CD14-positive monocyte (primary cell): ENCODE measurements around the gene C1RL. TPM values are rescaled to one million over a fixed set of nuclear protein-coding genes. Genes with fewer than 3 reads are reported as not detected.

Source experiments
- DNase-seq, 3 donors: peaks; one replicate each; pipeline ENCODE4 v3.0.0-alpha.2; 2011 to 2022
- H2AFZ ChIP-seq: 2 replicates; pipeline ENCODE4 v1.6.0; 2012; ENCODE audit warnings: mild to moderate bottlenecking, low read depth, low read length, inconsistent platforms; ENCODE audit not compliant: insufficient read depth, poor library complexity, severe bottlenecking
- H3K27ac ChIP-seq, 2 donors: 1 replicate in 1 of 2; 2 replicates in 1 of 2; pipeline ENCODE4 v1.5.1; 2012 to 2013; ENCODE audit warnings: low read length in 2 of 2, control low read depth in 1 of 2, inconsistent platforms in 1 of 2, low read depth in 1 of 2, mild to moderate bottlenecking in 1 of 2
- H3K27me3 ChIP-seq, 2 donors: one replicate each; pipeline versions ENCODE4 v1.6.0 to v1.6.1; 2011 to 2013; ENCODE audit warnings: low read length in 2 of 2; ENCODE audit not compliant: control insufficient read depth in 2 of 2, insufficient read depth in 2 of 2
- H3K36me3 ChIP-seq, 2 donors: replicated peaks in 1 of 2; 1 replicate in 1 of 2; 2 replicates in 1 of 2; pipeline versions ENCODE4 v1.5.1 to v1.6.1; 2012 to 2013; ENCODE audit warnings: low read length in 2 of 2, control low read depth in 1 of 2, inconsistent platforms in 1 of 2, mild to moderate bottlenecking in 1 of 2; ENCODE audit not compliant: insufficient read depth in 2 of 2, control insufficient read depth in 1 of 2
- H3K4me1 ChIP-seq, 2 donors: 1 replicate in 1 of 2; 2 replicates in 1 of 2; pipeline versions ENCODE4 v1.5.1 to v1.6.1; 2012 to 2013; ENCODE audit warnings: low read length in 2 of 2, control low read depth in 1 of 2, inconsistent platforms in 1 of 2, mild to moderate bottlenecking in 1 of 2, moderate library complexity in 1 of 2; ENCODE audit not compliant: insufficient read depth in 2 of 2, control insufficient read depth in 1 of 2
- H3K4me2 ChIP-seq: replicated peaks from 2 replicates; pipeline ENCODE3; 2012; ENCODE audit warnings: low read length, moderate library complexity, mild to moderate bottlenecking; ENCODE audit not compliant: poor library complexity, severe bottlenecking; ENCODE audit errors: extremely low read depth
- H3K4me3 ChIP-seq, 3 experiments: fragments of 200-600 bp in 1 of 3; sonication (generic) in 1 of 3; replicated peaks in 1 of 3; 1 replicate in 2 of 3; 2 replicates in 1 of 3; pipeline ENCODE4 v1.5.1; 2011 to 2013; ENCODE audit warnings: low read length in 3 of 3, mild to moderate bottlenecking in 3 of 3, control low read depth in 2 of 3, low read depth in 2 of 3, inconsistent platforms in 1 of 3, moderate library complexity in 1 of 3
- H3K79me2 ChIP-seq: 2 replicates; pipeline ENCODE4 v1.6.0; 2012; ENCODE audit warnings: mild to moderate bottlenecking, control low read depth, inconsistent platforms, low read length, moderate library complexity; ENCODE audit not compliant: insufficient read depth
- H3K9ac ChIP-seq: 2 replicates; pipeline ENCODE4 v1.6.0; 2017; ENCODE audit warnings: low read length, mild to moderate bottlenecking; ENCODE audit not compliant: insufficient read depth, poor library complexity, severe bottlenecking
- H3K9me3 ChIP-seq, 2 donors: replicated peaks in 1 of 2; 1 replicate in 1 of 2; 2 replicates in 1 of 2; pipeline versions ENCODE4 v1.5.1 to v1.6.1; 2012 to 2013; ENCODE audit warnings: low read length in 2 of 2, control low read depth in 1 of 2; ENCODE audit not compliant: control insufficient read depth in 1 of 2, insufficient read depth in 1 of 2
- H4K20me1 ChIP-seq: 2 replicates; pipeline ENCODE4 v1.6.0; 2012; ENCODE audit warnings: mild to moderate bottlenecking, low read length, control low read depth, moderate library complexity; ENCODE audit not compliant: insufficient read depth
- H3K27ac Mint-ChIP-seq, 7 donors: one replicate each; pipeline ENCODE4 v1.8.0; 2020; ENCODE audit warnings: mild to moderate bottlenecking in 7 of 7, mixed read lengths in 7 of 7, moderate library complexity in 6 of 7, inconsistent platforms in 2 of 7
- H3K27me3 Mint-ChIP-seq, 3 donors: one replicate each; pipeline ENCODE4 v1.8.0; 2021 to 2022; ENCODE audit warnings: low read depth in 3 of 3, mild to moderate bottlenecking in 3 of 3, mixed read lengths in 3 of 3, moderate library complexity in 3 of 3, inconsistent platforms in 1 of 3
- H3K36me3 Mint-ChIP-seq, 2 donors: one replicate each; pipeline ENCODE4 v1.8.0; 2020; ENCODE audit warnings: mixed read lengths in 2 of 2, inconsistent platforms in 1 of 2, mild to moderate bottlenecking in 1 of 2
- H3K4me1 Mint-ChIP-seq: one replicate; pipeline ENCODE4 v1.8.0; 2020; ENCODE audit warnings: mild to moderate bottlenecking, mixed read lengths
- H3K4me3 Mint-ChIP-seq, 2 donors: one replicate each; pipeline ENCODE4 v1.8.0; 2020; ENCODE audit warnings: mild to moderate bottlenecking in 2 of 2, mixed read lengths in 2 of 2, moderate library complexity in 1 of 2
- H3K9me3 Mint-ChIP-seq, 7 donors: one replicate each; pipeline ENCODE4 v1.8.0; 2020 to 2022; ENCODE audit warnings: mixed read lengths in 7 of 7, mild to moderate bottlenecking in 6 of 7, moderate library complexity in 6 of 7, inconsistent platforms in 2 of 7
- WGBS: methylation state at CpG from one replicate; pipeline ENCODE4 v1.1.5; 2013; ENCODE audit warnings: missing lambda C conversion rate; ENCODE audit not compliant: insufficient coverage; 5-methylcytosine and 5-hydroxymethylcytosine counted together
- intact Hi-C, 2 donors: fragments of 100-400 bp; cut with micrococcal nuclease; formaldehyde crosslinking; loops; one replicate each; pipeline versions ENCODE4 v1.15.0 to v1.15.1; 2023
- polyA plus RNA-seq, 3 donors: library from polyadenylated mRNA; depleted of rRNA in 1 of 3; unstranded in 2 of 3; stranded (reverse) in 1 of 3; fragments of 300-500 nt in 2 of 3; fragments of >200 nt in 1 of 3; fragmentation: Illumina TruSeq in 2 of 3; gene quantifications; 1 replicate in 2 of 3; 2 replicates in 1 of 3; pipeline ENCODE4 v1.2.3, GENCODE V29; 2012 to 2021
- TF ChIP-seq, protein P1 (sequence below): fragments of 200-600 bp; IDR thresholded peaks from one replicate; pipeline ENCODE4 v1.8.0; 2022; ENCODE audit warnings: antibody characterized with exemption, mild to moderate bottlenecking

C1RL gene
- polyA plus RNA-seq, 3 donors, result 4.8 to 27.9 (median 5.6) TPM

DNA sequence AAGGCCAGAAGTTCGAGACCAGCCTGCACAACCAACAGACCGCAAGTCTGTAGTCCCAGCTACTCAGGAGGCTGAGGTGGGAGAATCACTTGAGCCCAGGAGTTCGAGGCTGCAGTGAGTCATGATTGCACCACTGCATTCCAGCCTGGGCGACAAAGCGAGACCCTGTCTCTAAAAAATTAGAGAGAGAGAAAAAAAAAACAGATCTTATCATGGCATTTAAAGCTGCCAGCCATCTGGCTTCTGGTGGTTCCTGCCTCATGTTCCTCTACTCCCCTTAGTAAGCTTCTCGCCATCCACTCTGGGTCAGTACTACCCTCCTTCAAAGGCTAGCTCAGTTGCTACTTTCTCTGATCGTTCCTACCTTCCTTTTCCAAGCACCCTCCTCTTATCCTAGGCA is 37.2 kb upstream of the C1RL start:
- peaks cover 0 to 2% (median 1%) of the 10 kb centered on the region in 3 donors for H3K27me3 Mint-ChIP-seq
- Histone ChIP-seq H3K9me3 (no peaks in the 10 kb centered on the region), H4K20me1 (no peaks in the 10 kb centered on the region), H2AFZ (no peak overlapping the region), H3K4me3 (no peak overlapping the region), H3K27me3 (no peaks in the 10 kb centered on the region), H3K4me1 (no peaks in the 10 kb centered on the region), H3K4me2 (no peak overlapping the region), H3K9ac (no peak overlapping the region), H3K27ac (no peak overlapping the region), H3K79me2 (no peaks in the 10 kb centered on the region), H3K36me3 (peaks cover 0 to 24% of the 10 kb centered on the region in 2 donors)
- H3K36me3 Mint-ChIP-seq, result peaks cover 42 to 65% of the 10 kb centered on the region in 2 donors
- WGBS, result 95% methylated on average over 2 of the region's 7 CpGs
- H3K4me3 Mint-ChIP-seq, result no peak overlapping the region
- peaks cover 0 to 5% (median 0%) of the 10 kb centered on the region in 7 donors for H3K9me3 Mint-ChIP-seq
- no peak overlapping the region for H3K27ac Mint-ChIP-seq
- TF ChIP-seq, protein P1, sequence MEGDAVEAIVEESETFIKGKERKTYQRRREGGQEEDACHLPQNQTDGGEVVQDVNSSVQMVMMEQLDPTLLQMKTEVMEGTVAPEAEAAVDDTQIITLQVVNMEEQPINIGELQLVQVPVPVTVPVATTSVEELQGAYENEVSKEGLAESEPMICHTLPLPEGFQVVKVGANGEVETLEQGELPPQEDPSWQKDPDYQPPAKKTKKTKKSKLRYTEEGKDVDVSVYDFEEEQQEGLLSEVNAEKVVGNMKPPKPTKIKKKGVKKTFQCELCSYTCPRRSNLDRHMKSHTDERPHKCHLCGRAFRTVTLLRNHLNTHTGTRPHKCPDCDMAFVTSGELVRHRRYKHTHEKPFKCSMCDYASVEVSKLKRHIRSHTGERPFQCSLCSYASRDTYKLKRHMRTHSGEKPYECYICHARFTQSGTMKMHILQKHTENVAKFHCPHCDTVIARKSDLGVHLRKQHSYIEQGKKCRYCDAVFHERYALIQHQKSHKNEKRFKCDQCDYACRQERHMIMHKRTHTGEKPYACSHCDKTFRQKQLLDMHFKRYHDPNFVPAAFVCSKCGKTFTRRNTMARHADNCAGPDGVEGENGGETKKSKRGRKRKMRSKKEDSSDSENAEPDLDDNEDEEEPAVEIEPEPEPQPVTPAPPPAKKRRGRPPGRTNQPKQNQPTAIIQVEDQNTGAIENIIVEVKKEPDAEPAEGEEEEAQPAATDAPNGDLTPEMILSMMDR, result no peak
- DNase-seq, result no peak
- H3K4me1 Mint-ChIP-seq, result peaks cover 4% of the 10 kb centered on the region
- intact Hi-C loops, result loop anchor here in 1 of 2 donors (10.0 kb wide), 1 partner anchor 309 kb away; no protein-coding TSS in a partner anchor

DNA sequence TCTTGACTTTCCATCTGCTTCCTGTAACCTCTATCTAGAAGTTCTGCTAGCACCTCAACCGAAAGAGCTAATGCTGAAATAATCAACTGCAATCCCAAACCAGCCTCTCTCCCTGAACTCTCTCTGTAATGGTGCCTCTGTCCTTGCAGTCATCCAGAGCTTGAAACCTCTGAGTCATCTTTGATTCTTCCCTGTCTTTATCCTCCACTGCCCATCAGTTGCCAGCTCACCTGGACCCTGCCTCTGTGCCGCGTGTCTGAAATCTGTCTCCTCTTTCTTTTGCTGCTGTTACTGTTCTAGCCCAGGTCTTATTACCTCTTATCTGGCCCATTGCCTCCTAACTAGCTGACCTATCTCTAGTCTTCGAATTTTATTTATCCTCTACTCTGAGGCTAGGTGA is 36.7 kb upstream of the C1RL start:
- Histone ChIP-seq H3K36me3 (peaks cover 0 to 19% of the 10 kb centered on the region in 2 donors), H3K4me2 (no peak overlapping the region), H3K9me3 (no peaks in the 10 kb centered on the region), H3K27me3 (no peaks in the 10 kb centered on the region), H3K4me1 (no peaks in the 10 kb centered on the region), H3K27ac (no peak overlapping the region), H3K79me2 (no peaks in the 10 kb centered on the region), H3K4me3 (no peak overlapping the region), H2AFZ (no peak overlapping the region), H3K9ac (no peak overlapping the region), H4K20me1 (no peaks in the 10 kb centered on the region)
- peaks cover 0 to 2% (median 1%) of the 10 kb centered on the region in 3 donors for H3K27me3 Mint-ChIP-seq
- H3K27ac Mint-ChIP-seq, result no peak overlapping the region
- TF ChIP-seq, protein P1, result no peak
- H3K36me3 Mint-ChIP-seq, result peaks cover 42 to 62% of the 10 kb centered on the region in 2 donors
- peaks cover 4% of the 10 kb centered on the region for H3K4me1 Mint-ChIP-seq
- DNase-seq, result no peak
- 67% methylated on average over 3 of the region's 4 CpGs for WGBS
- intact Hi-C loops, result loop anchor here in 1 of 2 donors (10.0 kb wide), 1 partner anchor 309 kb away; no protein-coding TSS in a partner anchor
- peaks cover 0 to 5% (median 0%) of the 10 kb centered on the region in 7 donors for H3K9me3 Mint-ChIP-seq
- H3K4me3 Mint-ChIP-seq, result no peak overlapping the region
